OCI-LY7 (cell line): ENCODE data around the gene RAB9B. TPM values are rescaled to one million over a fixed set of nuclear protein-coding genes. Genes with fewer than 3 reads are reported as not detected.

Source experiments
- BruUV-seq: library from RNA; stranded (reverse); fragments of 400-500 nt; replicated peaks from 2 replicates; lab custom pipeline; 2021; lab: Mats Ljungman, UMichigan
- CTCF ChIA-PET: fragments of 300-600 bp; sonication (Branson Sonifier 250); formaldehyde crosslinking; loops from one replicate; lab custom pipeline; 2022; ENCODE audit warnings: antibody characterized with exemption; ENCODE audit not compliant: unreplicated experiment; lab: Charles Lee
- POLR2A ChIA-PET: fragments of 300-600 bp; sonication (Branson Sonifier 250); formaldehyde crosslinking; loops from one replicate; lab custom pipeline; 2022; ENCODE audit warnings: antibody characterized with exemption; lab: Charles Lee
- DNase-seq: peaks from one replicate; pipeline ENCODE4 v3.0.0-alpha.2; 2015; ENCODE audit warnings: low spot score
- H2AFZ ChIP-seq: fragments of 200-600 bp; sonication (generic), shearing (Covaris generic); 2 replicates; pipeline ENCODE4 v1.6.1; 2014; ENCODE audit warnings: mild to moderate bottlenecking, antibody characterized with exemption, low read length, moderate library complexity
- H3K27ac ChIP-seq: fragments of 200-600 bp; sonication (generic); 2 replicates; pipeline ENCODE4 v1.5.1; 2014; ENCODE audit warnings: mixed run types, low read depth, mild to moderate bottlenecking, moderate library complexity, low read length, inconsistent platforms; ENCODE audit not compliant: poor library complexity, severe bottlenecking
- H3K36me3 ChIP-seq: fragments of 200-600 bp; sonication (generic); 2 replicates; pipeline ENCODE4 v1.6.1; 2014; ENCODE audit warnings: mild to moderate bottlenecking, antibody characterized with exemption, low read length, moderate library complexity, mixed read lengths; ENCODE audit not compliant: insufficient read depth
- H3K4me1 ChIP-seq: fragments of 200-600 bp; sonication (generic); 2 replicates; pipeline ENCODE4 v1.5.1; 2014; ENCODE audit warnings: mild to moderate bottlenecking, low read length; ENCODE audit not compliant: insufficient read depth, poor library complexity, severe bottlenecking
- H3K4me2 ChIP-seq: fragments of 200-600 bp; sonication (generic); 2 replicates; pipeline ENCODE4 v1.6.1; 2014; ENCODE audit warnings: mild to moderate bottlenecking, low read length
- H3K4me3 ChIP-seq: fragments of 200-600 bp; sonication (generic); 2 replicates; pipeline ENCODE4 v1.5.1; 2014; ENCODE audit warnings: mild to moderate bottlenecking, low read depth, low read length; ENCODE audit not compliant: poor library complexity, severe bottlenecking
- H3K79me2 ChIP-seq: fragments of 200-600 bp; sonication (generic); 2 replicates; pipeline ENCODE4 v1.6.1; 2016; ENCODE audit warnings: low read depth, mild to moderate bottlenecking, low read length, moderate library complexity, mixed read lengths; ENCODE audit not compliant: insufficient read depth
- H3K9me2 ChIP-seq: fragments of 200-600 bp; sonication (generic); 2 replicates; pipeline ENCODE4 v1.6.1; 2016; ENCODE audit warnings: mild to moderate bottlenecking, low read length, mixed read lengths; ENCODE audit not compliant: insufficient read depth
- H3K9me3 ChIP-seq: fragments of 200-600 bp; sonication (generic); 2 replicates; pipeline ENCODE4 v1.6.1; 2014; ENCODE audit warnings: mild to moderate bottlenecking, mixed run types, low read length, mixed read lengths
- H4K20me1 ChIP-seq: fragments of 200-600 bp; sonication (generic); 2 replicates; pipeline ENCODE4 v1.6.1; 2014; ENCODE audit warnings: mild to moderate bottlenecking, antibody characterized with exemption, low read length, moderate library complexity, mixed read lengths; ENCODE audit not compliant: insufficient read depth
- CTCF ChIP-seq: fragments of 200-600 bp; sonication (generic); conservative IDR thresholded peaks from 2 replicates; pipeline ENCODE4 v1.5.1; 2014; ENCODE audit warnings: mild to moderate bottlenecking, antibody characterized with exemption, low read length, moderate library complexity, mixed read lengths
- EZH2phosphoT487 ChIP-seq: fragments of 200-600 bp; sonication (generic); IDR thresholded peaks from 2 replicates; pipeline ENCODE4 v1.6.1; 2018; ENCODE audit warnings: low read depth, borderline replicate concordance, mild to moderate bottlenecking, mixed run types, antibody characterized with exemption, low read length, moderate library complexity, mixed read lengths
- intact Hi-C: fragments of 100-400 bp; cut with micrococcal nuclease; formaldehyde crosslinking; loops from one replicate; pipeline ENCODE4 v1.10.0; 2022; ENCODE audit not compliant: unreplicated experiment
- total RNA-seq, 2 experiments: library from RNA; depleted of rRNA in 1 of 2; stranded (reverse); fragments of >200 nt in 1 of 2; shearing (Covaris generic) in 1 of 2; gene quantifications; 2 replicates each; pipeline ENCODE4 v1.2.3, GENCODE V29; 2014 to 2022

The RAB9B gene
- total RNA-seq, 2 experiments from 2014 or later, result 1.4 to 2.2 TPM

GRCh38 chrX:103864149-103864548 lies 32.1 kb upstream of the RAB9B start:
- no peaks in the 10 kb centered on the region for H3K4me1 ChIP-seq
- BruUV-seq, result no TSS peak
- H3K4me2 ChIP-seq, result no peak overlapping the region
- H3K79me2 ChIP-seq, result no peaks in the 10 kb centered on the region
- DNase-seq, result no peak
- POLR2A ChIA-PET, result interaction anchor here (0.6 kb wide), 1 partner anchor 1198 kb away, joined by 3 read pairs; no protein-coding TSS in a partner anchor
- H2AFZ ChIP-seq, result no peak overlapping the region
- TF ChIP-seq CTCF, result no peak
- TF ChIP-seq EZH2phosphoT487, result no peak
- H4K20me1 ChIP-seq, result no peaks in the 10 kb centered on the region
- H3K4me3 ChIP-seq, result no peak overlapping the region
- H3K27ac ChIP-seq, result no peak overlapping the region
- H3K9me3 ChIP-seq, result no peaks in the 10 kb centered on the region
- no peaks in the 10 kb centered on the region for H3K36me3 ChIP-seq
- CTCF ChIA-PET, result no interaction called here
- intact Hi-C loops, result no loop called here
- H3K9me2 ChIP-seq, result no peaks in the 10 kb centered on the region

DNA sequence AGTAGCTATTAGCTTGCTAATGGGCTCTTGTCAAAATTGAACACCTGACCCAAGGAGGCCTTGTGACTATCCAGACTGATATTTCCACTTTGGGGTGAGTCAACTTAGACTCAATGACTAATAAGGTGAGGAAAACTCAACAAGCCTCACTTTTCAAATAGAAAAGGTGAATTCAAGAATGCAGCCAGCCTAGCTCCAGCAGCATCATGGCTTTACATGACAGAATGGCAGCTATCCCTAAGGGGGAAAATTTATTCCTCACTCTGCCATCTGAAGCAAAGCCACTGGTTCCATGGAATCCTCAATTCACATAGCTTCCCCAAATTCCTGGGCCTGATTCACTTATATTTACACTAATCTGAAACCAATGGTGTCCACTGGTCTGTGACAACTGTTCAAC lies 29.1 kb upstream of the RAB9B start:
- Histone ChIP-seq H3K27ac (no peak overlapping the region), H3K4me2 (no peak overlapping the region), H3K79me2 (no peaks in the 10 kb centered on the region), H4K20me1 (no peaks in the 10 kb centered on the region), H3K4me3 (no peak overlapping the region), H3K9me2 (no peaks in the 10 kb centered on the region), H3K4me1 (no peaks in the 10 kb centered on the region), H2AFZ (no peak overlapping the region), H3K9me3 (no peaks in the 10 kb centered on the region), H3K36me3 (no peaks in the 10 kb centered on the region)
- intact Hi-C loops, result no loop called here
- TF ChIP-seq EZH2phosphoT487 (no peak), CTCF (no peak)
- DNase-seq, result no peak
- BruUV-seq, result no TSS peak
- POLR2A ChIA-PET, result interaction anchor here (1.0 kb wide), 1 partner anchor 433 kb away, joined by 3 read pairs; no protein-coding TSS in a partner anchor
- CTCF ChIA-PET, result no interaction called here

- H3K4me3 ChIP-seq, result no peak overlapping the region
- no peaks in the 10 kb centered on the region for H3K79me2 ChIP-seq
- intact Hi-C loops, result no loop called here
- no peaks in the 10 kb centered on the region for H4K20me1 ChIP-seq
- no peak overlapping the region for H3K27ac ChIP-seq
- no peaks in the 10 kb centered on the region for H3K4me1 ChIP-seq
- no TSS peak for BruUV-seq
- H2AFZ ChIP-seq, result no peak overlapping the region
- no peaks in the 10 kb centered on the region for H3K36me3 ChIP-seq
- H3K4me2 ChIP-seq, result no peak overlapping the region
- H3K9me3 ChIP-seq, result no peaks in the 10 kb centered on the region
- no peaks in the 10 kb centered on the region for H3K9me2 ChIP-seq
- CTCF ChIA-PET, result no interaction called here
- no peak for DNase-seq
- no peak for TF ChIP-seq EZH2phosphoT487
- no peak for TF ChIP-seq CTCF
- POLR2A ChIA-PET, result no interaction called here
Observed at GRCh38 chrX:103849558-103849957, 17.5 kb upstream of the RAB9B start.
